Esophagus squamous epithelium (tissue), 5 donors: ENCODE results near the gene PPME1. TPM values are rescaled to one million over a fixed set of nuclear protein-coding genes. Genes with fewer than 3 reads are reported as not detected.

Experiments
- DNase-seq: peaks from one replicate; lab custom pipeline; 2025; lab: John Stamatoyannopoulos, UW
- H3K27ac ChIP-seq, 4 donors: fragments of 200-600 bp; sonication (generic); one replicate each; pipeline ENCODE4 v1.5.1; 2016 to 2019; ENCODE audit warnings: mild to moderate bottlenecking in 1 of 4
- H3K27me3 ChIP-seq, 4 donors: fragments of 200-600 bp; sonication (generic); 1 replicate in 3 of 4; 2 replicates in 1 of 4; pipeline versions ENCODE4 v1.5.1 to v1.6.0; 2017 to 2021; ENCODE audit warnings: antibody characterized with exemption in 1 of 4
- H3K36me3 ChIP-seq, 3 donors: fragments of 200-600 bp; sonication (generic); one replicate each; pipeline ENCODE4 v1.5.1; 2016 to 2019
- H3K4me1 ChIP-seq, 3 donors: fragments of 200-600 bp; sonication (generic); one replicate each; pipeline ENCODE4 v1.5.1; 2017 to 2019
- H3K4me3 ChIP-seq, 4 donors: fragments of 200-600 bp; sonication (generic); 1 replicate in 3 of 4; 2 replicates in 1 of 4; pipeline ENCODE4 v1.5.1; 2016 to 2019; ENCODE audit warnings: mild to moderate bottlenecking in 2 of 4, moderate library complexity in 1 of 4
- H3K9me3 ChIP-seq, 3 donors: fragments of 200-600 bp; sonication (generic); one replicate each; pipeline ENCODE4 v1.5.1; 2016 to 2019
- CTCF ChIP-seq, 6 experiments: fragments of 450-650 bp in 4 of 6; fragments of 200-600 bp in 2 of 6; sonication (generic) in 2 of 6; IDR thresholded peaks; one replicate each; pipeline ENCODE4 v1.5.1; 2016 to 2019; ENCODE audit warnings: antibody characterized with exemption in 6 of 6, mild to moderate bottlenecking in 4 of 6, moderate library complexity in 4 of 6
- POLR2A ChIP-seq, 4 donors: fragments of 450-650 bp; IDR thresholded peaks; one replicate each; pipeline ENCODE4 v1.6.1; 2017; ENCODE audit warnings: antibody characterized with exemption in 4 of 4, mild to moderate bottlenecking in 4 of 4, moderate library complexity in 3 of 4
- WGBS, 2 donors: methylation state at CpG; one replicate each; pipeline ENCODE4 v1.1.5; 2018; 5-methylcytosine and 5-hydroxymethylcytosine counted together
- intact Hi-C: fragments of 100-400 bp; cut with DNase I; formaldehyde crosslinking; loops from one replicate; pipeline ENCODE4 v1.15.0; 2022
- total RNA-seq, 4 donors: library from RNA; depleted of rRNA; stranded (reverse); fragments of >200 nt; gene quantifications; one replicate each; pipeline ENCODE4 v1.1.0, GENCODE V29; 2016
- donor health status: DM: yes; HTN: yes; CAD: no.

Gene PPME1
- total RNA-seq, 4 donors from 2014 or later: 20.6 to 29.3 (median 28.1) TPM

DNA sequence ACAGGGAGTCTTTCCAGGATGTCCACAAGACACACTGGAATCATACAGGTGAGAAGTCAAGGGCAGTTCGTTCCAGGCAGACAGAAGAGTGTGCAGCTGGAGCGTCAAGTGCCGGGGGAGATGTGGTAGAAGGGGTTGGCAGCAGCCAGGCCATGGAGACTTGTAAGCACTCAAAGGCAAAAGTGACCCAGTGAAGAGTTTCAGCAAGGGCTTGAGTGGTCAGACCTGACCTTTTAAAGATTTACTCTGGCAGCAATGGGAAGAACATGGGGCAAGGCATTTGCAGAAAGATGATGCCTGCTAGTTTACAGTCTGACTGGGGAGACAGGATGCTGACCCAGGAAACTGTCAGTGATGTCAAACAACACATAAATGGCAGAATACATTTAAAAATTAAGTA lies 111.3 kb downstream of the PPME1 start:
- Histone ChIP-seq H3K4me3 (no peak overlapping the region), H3K4me1 (no peaks in the 10 kb centered on the region), H3K36me3 (no peaks in the 10 kb centered on the region), H3K9me3 (no peaks in the 10 kb centered on the region), H3K27ac (no peak overlapping the region), H3K27me3 (no peaks in the 10 kb centered on the region)
- intact Hi-C loops: no loop called here
- DNase-seq: no peak
- TF ChIP-seq POLR2A (IDR thresholded peaks at IDR 0.05) (no peak), CTCF (IDR thresholded peaks at IDR 0.05) (no peak)
- 70 to 74% methylated on average over 3 of the region's 3 CpGs for WGBS, 2 donors

GRCh38 chr11:74282914-74283371 lies 111.9 kb downstream of the PPME1 start:
- Histone ChIP-seq H3K36me3 (no peaks in the 10 kb centered on the region), H3K27me3 (no peaks in the 10 kb centered on the region), H3K9me3 (no peaks in the 10 kb centered on the region), H3K4me3 (no peak overlapping the region), H3K4me1 (peaks cover 0 to under 1% (median 0%) of the 10 kb centered on the region in 3 donors), H3K27ac (no peak overlapping the region)
- 59 to 76% methylated on average over 4 to 5 of the region's 5 CpGs for WGBS, 2 donors
- intact Hi-C loops: no loop called here
- DNase-seq: no peak
- TF ChIP-seq CTCF (IDR thresholded peaks at IDR 0.05): no peak
- TF ChIP-seq POLR2A (IDR thresholded peaks at IDR 0.05): no peak

DNA sequence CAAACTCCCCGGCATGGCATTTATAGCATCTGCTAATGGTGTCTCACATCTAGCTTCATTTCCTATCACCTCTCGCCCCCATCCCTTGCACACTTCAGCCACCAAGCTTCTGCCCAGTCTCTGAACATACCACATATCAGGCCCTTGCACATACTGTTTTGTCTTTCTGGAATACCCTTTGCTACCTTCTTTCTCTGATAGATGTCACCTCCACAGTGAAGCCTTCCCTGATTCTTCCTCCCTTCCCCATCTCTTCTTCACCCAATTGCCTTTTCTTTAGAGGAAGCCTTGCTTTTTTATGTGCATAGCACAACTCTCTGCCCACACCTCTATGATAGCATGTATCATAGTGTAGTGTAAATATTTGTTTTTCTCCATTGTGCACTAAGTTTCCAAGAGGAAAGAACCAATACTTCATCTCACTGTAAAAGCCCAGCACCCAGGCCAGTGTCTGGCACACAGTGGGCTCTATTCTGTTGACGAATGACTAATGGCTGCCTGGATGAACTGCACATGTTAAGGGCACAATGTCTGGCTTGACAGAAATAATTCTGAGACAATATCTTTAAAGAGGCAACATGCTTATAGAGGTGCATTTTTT lies 112.6 kb downstream of the PPME1 start:
- no peaks in the 10 kb centered on the region for H3K27me3 ChIP-seq

GRCh38 chr11:74284466-74284865 lies 113.4 kb downstream of the PPME1 start:
- TF ChIP-seq CTCF (IDR thresholded peaks at IDR 0.05) (no peak), POLR2A (IDR thresholded peaks at IDR 0.05) (no peak)
- intact Hi-C loops: no loop called here
- H3K36me3 ChIP-seq: no peaks in the 10 kb centered on the region
- WGBS, 2 donors: 33 to 65% methylated on average over 2 of the region's 2 CpGs
- no peak overlapping the region for H3K4me3 ChIP-seq
- no peak overlapping the region for H3K27ac ChIP-seq
- peaks cover 0 to 5% (median 0%) of the 10 kb centered on the region in 3 donors for H3K4me1 ChIP-seq
- no peaks in the 10 kb centered on the region for H3K9me3 ChIP-seq
- H3K27me3 ChIP-seq: no peaks in the 10 kb centered on the region
- no peak for DNase-seq

More for the DNA sequence above, 112.6 kb downstream of the PPME1 start:
- intact Hi-C loops: no loop called here
- TF ChIP-seq POLR2A (IDR thresholded peaks at IDR 0.05) (no peak), CTCF (IDR thresholded peaks at IDR 0.05) (no peak)
- no peak overlapping the region for H3K27ac ChIP-seq
- no peaks in the 10 kb centered on the region for H3K36me3 ChIP-seq
- no peak for DNase-seq
- WGBS, 2 donors: 75 to 83% methylated on average over 3 of the region's 3 CpGs
- H3K4me1 ChIP-seq: peaks cover 0 to 5% (median 0%) of the 10 kb centered on the region in 3 donors
- H3K9me3 ChIP-seq: no peaks in the 10 kb centered on the region
- H3K4me3 ChIP-seq: no peak overlapping the region

DNA sequence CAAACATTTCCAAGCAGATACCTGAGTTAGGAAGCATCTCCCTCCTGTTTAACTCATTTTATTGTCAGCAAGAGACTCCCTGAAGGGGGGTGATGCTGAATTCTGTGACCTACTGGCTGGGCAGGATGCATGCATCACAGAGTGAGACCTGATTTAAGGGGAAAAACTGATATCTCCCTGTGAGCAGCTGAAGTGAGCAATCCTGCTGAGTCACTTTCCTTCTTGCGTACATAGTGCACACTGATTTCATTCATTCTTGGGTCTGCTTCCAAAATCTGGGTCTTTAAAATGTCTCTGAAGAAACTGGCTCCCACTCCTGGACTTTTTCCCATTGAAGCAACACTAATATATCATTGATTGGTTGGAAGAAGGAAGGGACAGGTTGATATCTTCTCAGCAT lies 117.1 kb downstream of the PPME1 start:
- H3K36me3 ChIP-seq: no peaks in the 10 kb centered on the region
- H3K27me3 ChIP-seq: no peaks in the 10 kb centered on the region
- 14% methylated on average over 1 of the region's 1 CpG for WGBS, 2 donors
- H3K4me1 ChIP-seq: peaks cover 0 to 5% (median 0%) of the 10 kb centered on the region in 3 donors
- TF ChIP-seq POLR2A (IDR thresholded peaks at IDR 0.05) (no peak), CTCF (IDR thresholded peaks at IDR 0.05) (no peak)
- intact Hi-C loops: no loop called here
- H3K27ac ChIP-seq: no peak overlapping the region
- H3K9me3 ChIP-seq: no peaks in the 10 kb centered on the region
- no peak for DNase-seq
- H3K4me3 ChIP-seq: no peak overlapping the region
